HG03571 (cell line): ENCODE results near the gene RSF1.

ENCODE experiments used
- ATAC-seq: cut with Tn5 transposase; IDR thresholded peaks from one replicate; pipeline ENCODE4 v1.9.1; 2021; ENCODE audit not compliant: unreplicated experiment

RSF1 gene

GRCh38 chr11:77750394-77751156 lies 69.9 kb downstream of the RSF1 start:
- no peak for ATAC-seq

GRCh38 chr11:77749232-77749631 lies 71.3 kb downstream of the RSF1 start:
- no peak for ATAC-seq

- no peak for ATAC-seq
Measured at GRCh38 chr11:77748266-77748665, 72.3 kb downstream of the RSF1 start.

- no peak for ATAC-seq
Measured at GRCh38 chr11:77747381-77747969, 73.0 kb downstream of the RSF1 start.

GRCh38 chr11:77736473-77736872 lies 84.0 kb downstream of the RSF1 start:
- ATAC-seq, result no peak

DNA sequence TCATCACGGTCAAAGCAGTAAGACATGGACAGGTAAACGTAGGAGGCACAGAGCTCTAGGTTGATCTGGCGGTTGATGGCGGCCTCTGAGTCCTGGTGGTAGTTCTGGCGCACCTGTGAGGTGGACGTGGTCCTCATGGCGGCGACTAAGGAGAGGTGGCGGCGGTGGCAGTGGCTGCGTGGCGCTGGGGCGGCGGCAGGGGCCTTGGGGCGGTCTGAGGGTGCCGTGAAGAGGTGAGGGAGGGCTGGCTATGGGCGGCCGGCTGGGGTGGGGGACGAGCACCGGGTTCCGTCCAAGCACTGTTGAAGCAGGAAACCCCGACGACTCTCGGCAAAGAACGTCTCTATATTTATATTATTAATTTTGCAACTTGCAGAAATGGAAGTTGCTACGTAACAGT lies 85.6 kb downstream of the RSF1 start:
- ATAC-seq, result no peak

DNA sequence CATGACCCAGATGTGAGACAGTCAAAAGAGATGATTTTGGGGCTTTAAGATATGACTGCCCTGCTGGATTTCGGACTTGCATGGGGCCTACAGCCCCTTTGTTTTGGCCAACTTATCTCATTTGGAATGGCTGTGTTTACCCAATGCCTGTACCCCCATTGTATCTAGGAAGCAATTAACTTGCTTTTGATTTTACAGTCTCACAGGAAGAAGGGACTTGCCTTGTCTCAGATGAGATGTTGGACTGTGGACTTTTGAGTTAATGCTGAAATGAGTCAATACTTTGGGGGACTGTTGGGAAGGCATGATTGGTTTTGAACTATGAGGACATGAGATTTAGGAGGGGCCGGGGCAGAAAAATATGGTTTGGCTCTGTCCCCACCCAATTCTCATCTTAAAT lies 88.4 kb downstream of the RSF1 start:
- no peak for ATAC-seq

DNA sequence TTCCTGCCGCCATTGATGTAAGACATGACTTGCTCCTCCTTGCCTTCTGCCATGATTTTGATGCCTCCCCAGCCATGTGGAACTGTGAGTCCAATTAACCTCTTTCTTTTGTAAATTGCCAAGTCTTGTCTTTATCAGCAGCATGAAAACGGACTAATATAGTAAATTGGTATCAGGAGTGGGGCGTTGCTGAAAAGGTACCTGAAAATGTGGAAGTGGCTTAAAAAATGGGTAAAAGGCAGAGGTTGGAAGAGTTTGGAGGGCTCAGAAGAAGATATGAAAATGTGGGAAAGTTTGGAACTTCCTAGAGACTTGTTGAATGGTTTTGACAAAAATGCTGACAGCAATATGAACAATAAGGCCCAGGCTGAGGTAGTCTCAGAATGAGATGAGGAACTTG lies 89.7 kb downstream of the RSF1 start:
- no peak for ATAC-seq

- ATAC-seq, result no peak
Measured at GRCh38 chr11:77729063-77729462, 91.5 kb downstream of the RSF1 start.

DNA sequence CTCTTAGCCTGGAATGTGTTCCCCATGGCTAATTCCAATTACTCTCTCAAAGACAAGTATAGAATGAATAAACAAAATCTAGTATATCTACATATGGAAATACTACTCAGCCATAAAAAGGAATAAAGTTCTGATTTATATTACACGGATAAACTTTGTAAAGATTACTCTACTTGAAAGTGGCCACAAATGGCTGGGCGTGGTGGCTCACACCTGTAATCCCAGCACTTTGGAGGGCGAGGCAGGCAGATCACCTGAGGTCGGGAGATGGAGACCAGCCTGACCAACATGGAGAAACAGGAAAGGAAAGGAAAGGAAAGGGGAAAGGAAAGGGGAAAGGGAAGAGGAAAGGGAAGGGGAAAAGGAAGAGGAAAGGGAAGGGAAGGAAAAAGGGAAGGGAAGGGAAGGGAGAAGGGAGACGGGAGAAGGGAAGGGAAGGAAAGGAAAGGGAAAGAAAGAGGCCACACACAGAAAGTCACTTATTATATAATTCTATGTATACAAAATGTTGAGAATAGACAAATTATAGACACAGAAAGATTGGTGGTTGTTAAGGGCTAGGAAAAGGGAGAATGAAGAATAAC lies 92.2 kb downstream of the RSF1 start:
- no peak for ATAC-seq

- no peak for ATAC-seq
Measured at GRCh38 chr11:77726524-77726923, 94.0 kb downstream of the RSF1 start.

DNA sequence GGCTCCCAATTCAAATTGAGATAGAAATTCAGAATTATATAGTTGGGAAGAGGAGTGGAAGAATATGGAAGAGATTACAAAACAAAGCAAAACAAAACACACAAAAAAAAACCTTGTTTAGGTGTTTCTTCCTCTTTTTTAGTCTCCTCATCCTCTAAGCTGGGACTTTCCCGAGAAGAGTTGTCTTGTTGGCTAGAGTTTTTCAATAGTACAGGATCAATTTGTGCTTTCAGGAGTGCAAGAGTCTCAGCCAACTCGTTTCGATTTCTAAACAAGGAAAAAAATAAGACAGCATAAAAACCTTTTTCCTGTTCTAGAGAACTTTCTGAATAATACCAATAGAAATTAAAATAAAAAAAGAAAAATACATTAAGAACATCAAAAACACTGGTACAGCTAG lies 95.1 kb downstream of the RSF1 start:
- ATAC-seq, result no peak

DNA sequence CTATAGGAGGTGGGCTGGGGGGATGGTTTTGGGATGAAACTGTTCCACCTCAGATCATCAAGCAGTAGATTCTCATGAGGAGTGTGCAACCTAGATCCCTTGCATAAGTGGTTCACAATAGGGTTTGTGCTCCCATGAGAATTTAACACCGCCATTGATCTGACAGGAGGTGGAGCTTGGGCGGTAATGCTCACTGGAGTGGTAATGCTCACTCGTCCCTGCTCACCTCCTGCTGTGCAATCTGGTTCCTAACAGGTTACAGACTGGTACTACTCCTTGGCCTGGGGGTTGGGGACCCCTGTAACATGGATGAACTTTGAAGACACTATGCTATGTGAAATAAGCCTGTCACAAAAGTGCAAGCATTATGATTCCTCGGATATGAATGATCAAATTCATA lies 95.9 kb downstream of the RSF1 start:
- no peak for ATAC-seq

GRCh38 chr11:77723024-77723423 lies 97.5 kb downstream of the RSF1 start:
- ATAC-seq, result no peak

DNA sequence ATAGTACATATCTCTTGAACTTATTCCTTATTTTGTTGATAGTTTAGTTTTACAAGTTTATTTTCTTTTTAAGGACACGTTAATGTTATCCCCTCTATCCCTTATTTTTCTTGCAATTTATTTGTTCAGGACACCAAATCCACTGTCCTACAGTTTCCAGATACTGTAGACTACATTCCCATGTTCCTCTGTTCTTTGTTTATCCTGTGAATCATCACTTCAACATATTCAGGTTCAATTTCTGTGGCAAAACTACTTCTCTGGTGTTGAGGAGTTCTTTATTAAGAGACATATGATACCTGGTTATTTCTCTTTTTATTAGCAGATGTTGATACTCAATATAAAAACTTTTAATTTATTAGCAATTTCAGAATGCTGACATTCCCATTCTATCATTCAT lies 110.2 kb downstream of the RSF1 start:
- no peak for ATAC-seq

DNA sequence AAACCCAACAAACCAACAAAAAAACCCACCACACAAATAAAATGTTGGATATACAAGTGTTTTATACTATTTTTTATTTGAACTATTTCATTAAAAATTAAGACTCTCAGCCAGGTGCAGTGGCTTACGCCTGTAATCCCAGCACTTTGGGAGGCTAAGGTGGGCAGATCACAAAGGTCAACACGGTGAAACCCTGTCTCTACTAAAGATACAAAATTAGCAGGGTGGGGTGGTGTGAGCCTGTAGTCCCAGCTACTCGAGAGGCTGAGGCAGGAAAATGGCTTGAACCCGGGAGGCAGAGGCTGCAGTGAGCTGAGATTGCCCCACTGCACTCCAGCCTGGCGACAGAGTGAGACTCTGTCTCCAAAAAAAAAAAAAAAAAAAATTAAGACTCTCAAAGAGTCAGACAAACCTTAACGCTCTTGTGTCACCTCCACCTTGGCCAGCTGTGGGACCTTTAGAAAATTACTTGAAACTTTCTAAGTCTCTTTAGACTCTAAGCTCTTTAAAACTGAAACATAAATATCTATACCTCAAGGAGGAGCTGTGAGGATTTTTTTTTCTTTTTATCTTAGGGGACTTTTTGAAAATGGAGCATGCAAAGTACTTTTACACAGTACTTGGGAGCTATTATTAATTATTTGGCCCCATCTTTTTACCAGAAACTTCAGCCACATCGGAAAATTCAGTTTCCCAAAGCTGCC lies 114.5 kb downstream of the RSF1 start:
- ATAC-seq, result no peak

DNA sequence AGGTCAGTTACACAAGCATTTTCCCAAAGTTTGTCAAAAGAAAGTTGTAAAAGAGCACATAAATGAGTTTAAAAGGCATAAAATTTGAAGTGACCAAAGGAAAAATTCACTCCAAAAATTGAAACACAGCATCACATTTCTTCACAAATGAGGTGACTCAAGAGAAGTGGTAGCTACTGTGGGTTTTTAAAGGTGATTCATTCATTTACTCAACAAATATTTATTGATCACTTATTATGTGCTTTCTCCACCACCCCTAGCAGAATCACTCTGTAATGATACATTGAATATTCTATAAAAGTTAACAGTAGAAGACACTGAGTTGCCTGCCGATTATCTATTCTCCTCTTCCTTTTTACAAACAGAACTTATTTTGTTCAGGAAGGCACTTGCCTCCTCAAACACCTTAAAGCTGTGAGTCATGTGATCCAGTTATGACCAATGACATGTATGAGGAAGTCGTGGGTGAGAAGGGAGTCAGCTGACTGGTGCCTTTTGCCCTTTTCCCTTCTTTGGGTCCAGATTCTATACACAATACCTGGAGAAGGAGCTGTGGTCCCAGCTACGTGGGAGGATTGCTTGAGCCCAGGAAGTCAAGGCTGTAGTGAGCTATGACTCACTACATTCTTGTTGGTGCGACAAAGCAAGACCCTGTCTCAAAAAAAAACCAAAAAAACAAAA lies 115.2 kb downstream of the RSF1 start:
- no peak for ATAC-seq

DNA sequence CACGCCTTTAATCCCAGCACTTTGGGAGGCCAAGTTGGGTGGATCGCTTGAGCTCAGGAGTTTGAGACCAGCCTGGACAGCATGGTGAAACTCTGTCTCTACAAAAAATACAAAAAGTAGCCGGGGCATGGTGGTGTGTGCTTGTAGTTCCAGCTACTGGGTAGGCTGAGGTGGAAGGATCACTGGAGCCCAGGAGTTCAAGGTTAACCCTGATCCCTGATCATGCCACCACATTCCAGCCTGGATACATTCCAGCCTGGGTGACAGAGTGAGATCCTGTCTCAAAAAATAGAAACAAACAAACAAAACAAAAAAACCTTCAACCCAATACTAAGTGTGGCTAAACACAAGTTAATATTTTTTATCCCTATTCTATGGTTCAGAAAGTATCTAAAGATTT lies 116.5 kb downstream of the RSF1 start:
- ATAC-seq, result no peak

- ATAC-seq, result no peak
Measured at GRCh38 chr11:77699425-77699824, 121.1 kb downstream of the RSF1 start.

DNA sequence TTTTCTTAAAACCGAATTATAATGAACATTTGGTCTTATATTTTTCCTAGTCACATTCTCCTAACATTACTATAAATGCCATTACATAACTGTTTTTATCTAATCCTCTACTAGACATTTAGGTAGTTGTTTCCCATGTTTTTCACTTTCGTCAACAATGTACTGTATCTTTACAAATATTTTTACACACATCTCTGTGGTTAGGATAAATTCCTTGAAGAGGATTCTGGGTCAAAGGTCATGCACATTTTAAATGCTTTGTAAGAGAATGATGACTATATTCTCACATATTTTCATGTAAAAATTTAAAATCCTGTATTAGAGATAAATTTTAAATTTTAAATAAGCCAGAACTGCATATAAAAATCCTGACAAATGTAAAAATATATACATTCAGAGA lies 121.6 kb downstream of the RSF1 start:
- ATAC-seq, result no peak

DNA sequence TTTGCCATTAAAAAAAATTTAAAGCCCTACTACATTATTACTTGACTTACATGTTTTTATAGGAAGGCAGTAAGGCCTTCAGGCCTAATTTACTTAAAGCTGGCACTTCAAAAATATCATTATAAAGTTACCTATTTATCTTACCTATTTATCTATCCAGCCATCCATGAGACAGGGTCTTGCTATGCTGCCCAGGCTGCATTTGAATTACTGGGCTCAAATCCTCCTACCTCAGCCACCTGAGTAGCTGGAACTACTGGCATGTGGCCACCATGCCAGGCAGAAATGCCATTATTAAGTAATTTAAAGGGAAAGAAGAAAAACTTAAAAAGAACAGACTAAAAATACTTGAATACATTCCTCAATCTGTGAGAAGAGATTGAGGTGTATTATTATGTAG lies 122.7 kb downstream of the RSF1 start:
- ATAC-seq, result no peak
